Osteoblast (primary cell): Measurements from ENCODE around the gene BTRC. TPM values are rescaled to one million over a fixed set of nuclear protein-coding genes. Genes with fewer than 3 reads are reported as not detected.

ENCODE experiments used
- DNase-seq: peaks from one replicate; pipeline ENCODE4 v3.0.0; 2011; ENCODE audit warnings: low spot score, mixed read lengths; ENCODE audit not compliant: insufficient read length; ENCODE audit errors: missing footprints
- H2AFZ ChIP-seq: 2 replicates; pipeline ENCODE4 v1.6.0; 2011; ENCODE audit warnings: mild to moderate bottlenecking, low read length
- H3K27ac ChIP-seq: 2 replicates; pipeline ENCODE4 v1.5.1; 2011; ENCODE audit warnings: mild to moderate bottlenecking, low read depth, low read length, moderate library complexity
- H3K27me3 ChIP-seq: 2 replicates; pipeline ENCODE4 v1.6.0; 2012; ENCODE audit warnings: mild to moderate bottlenecking, control low read depth, inconsistent platforms, low read length, moderate library complexity; ENCODE audit not compliant: insufficient read depth
- H3K36me3 ChIP-seq: 2 replicates; pipeline ENCODE4 v1.5.1; 2011; ENCODE audit warnings: mild to moderate bottlenecking, low read length, control low read depth, moderate library complexity; ENCODE audit not compliant: insufficient read depth
- H3K4me1 ChIP-seq: 2 replicates; pipeline ENCODE4 v1.5.1; 2011; ENCODE audit warnings: mild to moderate bottlenecking, low read length, control low read depth, moderate library complexity; ENCODE audit not compliant: insufficient read depth
- H3K4me2 ChIP-seq: 2 replicates; pipeline ENCODE4 v1.6.0; 2011; ENCODE audit warnings: mild to moderate bottlenecking, low read length; ENCODE audit not compliant: insufficient read depth
- H3K4me3 ChIP-seq: fragments of 200-600 bp; sonication (generic); 3 replicates; pipeline ENCODE4 v1.5.1; 2012; ENCODE audit warnings: mild to moderate bottlenecking, low read length, inconsistent platforms; ENCODE audit not compliant: insufficient read depth
- H3K79me2 ChIP-seq: 2 replicates; pipeline ENCODE4 v1.6.0; 2012; ENCODE audit warnings: mild to moderate bottlenecking, low read length, control low read depth, inconsistent platforms; ENCODE audit not compliant: insufficient read depth
- H3K9me3 ChIP-seq: 2 replicates; pipeline ENCODE4 v1.5.1; 2011; ENCODE audit warnings: low read depth, low read length, control low read depth
- H4K20me1 ChIP-seq: 2 replicates; pipeline ENCODE4 v1.6.0; 2012; ENCODE audit warnings: mild to moderate bottlenecking, low read length, control low read depth; ENCODE audit not compliant: insufficient read depth
- total RNA-seq: library from RNA; depleted of rRNA; stranded (reverse); fragments of >200 nt; gene quantifications from 2 replicates; pipeline ENCODE4 v1.2.3, GENCODE V29; 2012
- TF ChIP-seq, protein P1 (sequence below): IDR thresholded peaks from 2 replicates; pipeline ENCODE4 v1.5.1; 2011; ENCODE audit warnings: mild to moderate bottlenecking, low read depth, low read length, moderate library complexity; ENCODE audit errors: extremely low read depth

Gene BTRC
- total RNA-seq, 1 donor: 11.2 TPM

GRCh38 chr10:101513733-101514132 is 159.8 kb downstream of the BTRC start:
- TF ChIP-seq, protein P1, sequence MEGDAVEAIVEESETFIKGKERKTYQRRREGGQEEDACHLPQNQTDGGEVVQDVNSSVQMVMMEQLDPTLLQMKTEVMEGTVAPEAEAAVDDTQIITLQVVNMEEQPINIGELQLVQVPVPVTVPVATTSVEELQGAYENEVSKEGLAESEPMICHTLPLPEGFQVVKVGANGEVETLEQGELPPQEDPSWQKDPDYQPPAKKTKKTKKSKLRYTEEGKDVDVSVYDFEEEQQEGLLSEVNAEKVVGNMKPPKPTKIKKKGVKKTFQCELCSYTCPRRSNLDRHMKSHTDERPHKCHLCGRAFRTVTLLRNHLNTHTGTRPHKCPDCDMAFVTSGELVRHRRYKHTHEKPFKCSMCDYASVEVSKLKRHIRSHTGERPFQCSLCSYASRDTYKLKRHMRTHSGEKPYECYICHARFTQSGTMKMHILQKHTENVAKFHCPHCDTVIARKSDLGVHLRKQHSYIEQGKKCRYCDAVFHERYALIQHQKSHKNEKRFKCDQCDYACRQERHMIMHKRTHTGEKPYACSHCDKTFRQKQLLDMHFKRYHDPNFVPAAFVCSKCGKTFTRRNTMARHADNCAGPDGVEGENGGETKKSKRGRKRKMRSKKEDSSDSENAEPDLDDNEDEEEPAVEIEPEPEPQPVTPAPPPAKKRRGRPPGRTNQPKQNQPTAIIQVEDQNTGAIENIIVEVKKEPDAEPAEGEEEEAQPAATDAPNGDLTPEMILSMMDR: no peak
- H2AFZ ChIP-seq: no peak overlapping the region
- peaks cover 3% of the 10 kb centered on the region for H3K4me1 ChIP-seq
- DNase-seq: no peak
- H3K4me2 ChIP-seq: no peak overlapping the region
- peaks cover 10% of the 10 kb centered on the region for H4K20me1 ChIP-seq
- no peak overlapping the region for H3K27ac ChIP-seq
- H3K27me3 ChIP-seq: no peaks in the 10 kb centered on the region
- no peaks in the 10 kb centered on the region for H3K36me3 ChIP-seq
- H3K9me3 ChIP-seq: no peaks in the 10 kb centered on the region
- H3K79me2 ChIP-seq: no peaks in the 10 kb centered on the region
- H3K4me3 ChIP-seq: no peak overlapping the region

DNA sequence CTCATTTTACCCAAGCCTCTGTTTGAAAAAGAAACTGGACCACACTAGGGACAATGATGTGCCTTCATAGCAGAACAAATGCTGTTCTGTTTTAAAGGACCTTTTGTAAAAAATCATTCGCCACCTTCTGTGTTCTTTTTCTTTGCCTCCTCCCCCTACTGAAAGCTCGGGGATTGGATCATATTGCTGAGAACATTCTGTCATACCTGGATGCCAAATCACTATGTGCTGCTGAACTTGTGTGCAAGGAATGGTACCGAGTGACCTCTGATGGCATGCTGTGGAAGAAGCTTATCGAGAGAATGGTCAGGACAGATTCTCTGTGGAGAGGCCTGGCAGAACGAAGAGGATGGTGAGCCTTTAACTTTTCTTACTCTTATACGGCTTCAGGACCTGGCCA is 171.9 kb downstream of the BTRC start:
- no peaks in the 10 kb centered on the region for H3K36me3 ChIP-seq
- no peak for DNase-seq
- H4K20me1 ChIP-seq: no peaks in the 10 kb centered on the region
- H3K4me3 ChIP-seq: no peak overlapping the region
- H2AFZ ChIP-seq: no peak overlapping the region
- no peaks in the 10 kb centered on the region for H3K27me3 ChIP-seq
- TF ChIP-seq, protein P1: no peak
- H3K9me3 ChIP-seq: no peaks in the 10 kb centered on the region
- H3K4me2 ChIP-seq: no peak overlapping the region
- no peaks in the 10 kb centered on the region for H3K79me2 ChIP-seq
- no peaks in the 10 kb centered on the region for H3K4me1 ChIP-seq
- no peak overlapping the region for H3K27ac ChIP-seq

GRCh38 chr10:101529207-101529606 is 175.2 kb downstream of the BTRC start:
- DNase-seq: no peak
- H3K79me2 ChIP-seq: no peaks in the 10 kb centered on the region
- no peaks in the 10 kb centered on the region for H3K4me1 ChIP-seq

GRCh38 chr10:101529725-101530553 is 176.0 kb downstream of the BTRC start:
- TF ChIP-seq, protein P1: no peak
- Histone ChIP-seq H4K20me1 (no peaks in the 10 kb centered on the region), H3K27ac (no peak overlapping the region), H3K27me3 (no peaks in the 10 kb centered on the region), H3K4me2 (no peak overlapping the region), H3K36me3 (peaks cover 9% of the 10 kb centered on the region), H2AFZ (no peak overlapping the region), H3K79me2 (no peaks in the 10 kb centered on the region), H3K9me3 (no peaks in the 10 kb centered on the region), H3K4me3 (no peak overlapping the region), H3K4me1 (no peaks in the 10 kb centered on the region)
- DNase-seq: no peak

More at GRCh38 chr10:101529207-101529606, 175.2 kb downstream of the BTRC start:
- Histone ChIP-seq H3K36me3 (peaks cover 9% of the 10 kb centered on the region), H3K4me3 (no peak overlapping the region), H3K27me3 (no peaks in the 10 kb centered on the region), H3K4me2 (no peak overlapping the region), H3K27ac (no peak overlapping the region), H3K9me3 (no peaks in the 10 kb centered on the region), H2AFZ (no peak overlapping the region), H4K20me1 (no peaks in the 10 kb centered on the region)
- TF ChIP-seq, protein P1: no peak
